DMS153 treated with DMSO at 0.1 percent for 48 hours (cell line): ENCODE results near the gene HACE1.
A peak's percentile ranks its signal among the peaks of the same experiment; 100 is the strongest.

Experiments used
- DNase-seq: peaks from one replicate; lab custom pipeline; 2025; ENCODE audit not compliant: unreplicated experiment; lab: John Stamatoyannopoulos, UW

The HACE1 gene

DNA sequence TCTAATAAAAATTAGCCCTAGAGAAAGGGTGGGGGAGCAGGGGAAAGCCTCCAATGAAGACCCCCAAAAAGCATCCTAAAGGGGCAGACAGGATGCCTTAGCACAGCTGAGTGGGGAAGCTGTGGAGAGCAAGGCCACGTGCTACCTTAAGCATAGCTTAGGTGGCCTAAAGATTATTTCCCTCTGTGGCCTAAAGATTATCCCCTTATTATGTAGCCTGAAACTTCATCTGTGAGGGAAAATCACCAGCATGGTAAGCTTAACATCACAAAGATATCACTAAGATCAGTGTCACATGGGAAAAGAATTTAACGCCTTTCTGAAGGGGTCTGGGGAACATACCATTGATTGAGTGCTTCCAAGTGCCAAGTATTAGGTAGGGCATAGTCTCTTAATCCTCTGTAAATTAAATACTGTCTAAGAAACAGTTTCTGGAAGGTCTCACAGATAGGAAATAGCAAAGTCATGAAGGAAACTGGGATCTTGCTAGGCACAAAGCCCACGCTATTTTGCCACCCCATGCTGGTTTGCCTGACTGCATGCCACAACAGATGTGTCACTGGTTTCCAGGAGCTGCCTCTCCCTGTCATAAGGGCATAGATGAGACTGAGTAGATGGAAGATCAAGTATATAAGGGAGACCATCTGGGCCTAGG, 170.0 kb downstream of the HACE1 start:
- no peak for DNase-seq

DNA sequence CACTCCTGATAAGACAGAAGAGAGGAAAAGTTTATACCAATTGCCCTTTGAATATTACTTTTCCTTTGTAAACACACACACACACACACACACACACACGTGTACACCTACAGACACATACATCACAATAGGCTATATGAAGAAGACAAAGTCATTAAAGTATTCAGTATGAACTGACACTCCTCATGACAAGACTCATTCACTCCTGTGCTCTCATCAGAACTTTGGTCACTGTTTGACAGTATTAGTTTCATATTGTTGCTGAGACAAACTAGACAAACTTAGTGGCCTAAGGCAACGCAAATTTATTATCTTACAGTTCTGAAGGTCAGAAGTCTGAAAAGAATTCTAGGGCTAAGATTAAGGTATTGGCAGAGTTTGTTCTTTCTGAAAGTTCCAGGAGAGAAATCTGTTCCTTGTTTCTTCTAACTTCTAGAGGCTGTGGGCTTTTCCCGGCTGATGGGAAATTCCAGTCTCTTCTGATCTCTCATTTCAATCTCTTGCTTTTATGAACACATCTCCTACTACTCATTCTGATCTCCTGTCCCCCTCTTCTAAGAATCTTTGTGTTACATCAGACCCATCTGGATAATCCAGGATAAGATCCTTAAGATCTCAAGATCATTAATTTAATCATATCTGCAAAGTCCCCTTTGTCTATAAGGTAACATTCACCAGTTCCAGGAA, 171.3 kb downstream of the HACE1 start:
- no peak for DNase-seq

DNA sequence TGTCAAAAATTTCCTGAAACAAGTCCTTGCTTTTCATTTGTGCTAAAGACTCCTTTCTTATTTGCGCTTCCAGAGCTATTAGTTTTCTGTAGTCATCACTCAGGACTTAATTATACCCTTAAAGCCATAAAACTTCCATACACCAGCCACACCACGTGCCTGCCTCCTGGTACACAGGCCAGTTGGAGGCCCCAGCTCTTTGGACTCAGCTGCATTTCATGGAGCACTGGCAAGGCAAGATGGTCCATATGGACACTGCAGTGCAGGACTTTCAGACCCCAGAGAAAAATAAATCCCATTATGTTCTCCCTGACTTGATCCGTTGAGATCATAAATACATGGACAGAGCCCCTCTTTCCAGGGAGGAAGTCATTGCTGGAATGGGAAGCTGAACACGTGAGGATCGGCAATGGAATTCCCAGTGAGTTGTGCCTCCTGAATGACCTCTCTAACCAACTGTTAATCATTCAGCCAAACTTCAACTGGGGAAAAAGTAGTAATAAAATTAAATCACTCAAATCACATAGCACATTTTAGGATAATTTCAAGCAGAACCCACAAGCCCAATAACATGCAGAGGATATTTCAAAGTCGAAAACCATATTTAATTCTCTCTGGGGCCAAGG, 173.1 kb downstream of the HACE1 start:
- no peak for DNase-seq

DNA sequence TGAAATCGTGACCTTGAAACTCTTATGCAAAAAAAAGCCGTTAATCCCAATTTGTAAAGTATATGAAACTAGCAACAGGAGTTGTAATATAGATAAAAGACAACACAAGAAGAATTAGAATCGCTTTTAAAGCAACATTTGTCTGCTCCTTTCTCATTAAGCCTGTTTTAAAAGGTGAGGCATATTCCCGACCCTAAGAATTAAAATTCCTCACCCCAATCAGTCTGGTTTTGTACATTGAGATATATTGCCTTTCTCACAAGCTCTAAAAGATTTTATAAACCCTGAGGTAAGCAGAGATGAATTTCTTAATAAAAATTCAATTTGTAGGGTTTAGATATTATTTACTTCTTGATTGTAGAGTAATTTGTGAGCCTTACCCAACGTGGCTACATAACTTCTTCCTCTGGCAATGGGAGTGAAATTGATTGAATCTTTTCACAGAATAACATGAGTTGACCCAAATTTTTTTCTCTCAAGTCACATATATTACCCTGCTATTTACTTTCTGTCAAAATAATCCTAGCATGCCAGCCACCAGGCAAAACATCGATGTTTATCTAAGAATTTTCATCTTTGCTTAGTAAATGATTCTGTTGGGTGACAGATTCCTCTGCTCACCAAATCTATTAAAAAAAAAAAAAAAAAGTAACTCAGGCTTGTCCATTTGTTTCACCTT, 173.7 kb downstream of the HACE1 start:
- DNase-seq: no peak

DNA sequence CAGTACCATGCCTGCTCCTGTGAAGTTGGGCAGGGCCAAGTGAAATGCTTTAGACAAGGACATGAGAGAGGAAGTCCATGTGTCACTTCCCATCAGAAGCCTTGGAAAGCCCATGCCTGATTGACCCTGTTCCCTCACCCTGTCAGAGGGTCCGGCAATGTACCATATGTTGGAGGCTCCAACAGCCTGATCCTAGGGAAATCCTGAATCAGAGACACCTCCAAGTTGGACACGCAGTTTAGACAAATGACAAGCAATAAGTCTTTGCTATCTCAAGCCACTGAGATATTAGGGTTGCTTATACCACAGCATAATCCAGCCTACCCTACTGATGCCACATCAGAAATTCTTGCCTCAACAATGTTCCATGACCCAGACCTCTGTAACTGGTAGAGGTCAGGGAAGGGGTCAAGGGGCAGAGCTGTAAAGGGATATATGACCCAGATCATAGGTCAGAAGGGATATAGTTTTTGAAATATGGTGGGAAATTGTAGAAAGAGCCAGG, 174.8 kb downstream of the HACE1 start:
- DNase-seq: no peak

DNA sequence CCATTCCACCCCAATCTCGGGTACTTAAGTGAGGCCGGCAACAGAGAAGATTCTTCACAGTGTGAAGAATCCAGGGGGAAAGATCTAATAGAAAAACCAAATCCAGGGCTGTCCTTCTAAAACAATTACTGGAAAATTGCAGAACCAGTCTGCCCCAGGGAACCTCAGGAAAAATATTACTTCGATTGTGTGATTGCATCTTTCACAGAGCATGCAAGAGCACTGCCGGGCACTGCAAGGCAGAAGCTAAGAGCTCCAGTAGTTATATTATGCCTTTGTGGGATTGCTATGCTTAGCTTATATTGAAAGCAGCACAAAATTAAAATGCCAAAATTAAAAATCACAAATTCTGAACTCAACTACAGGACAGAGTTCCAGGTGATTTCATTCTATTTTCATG, 175.9 kb downstream of the HACE1 start:
- DNase-seq: no peak

DNA sequence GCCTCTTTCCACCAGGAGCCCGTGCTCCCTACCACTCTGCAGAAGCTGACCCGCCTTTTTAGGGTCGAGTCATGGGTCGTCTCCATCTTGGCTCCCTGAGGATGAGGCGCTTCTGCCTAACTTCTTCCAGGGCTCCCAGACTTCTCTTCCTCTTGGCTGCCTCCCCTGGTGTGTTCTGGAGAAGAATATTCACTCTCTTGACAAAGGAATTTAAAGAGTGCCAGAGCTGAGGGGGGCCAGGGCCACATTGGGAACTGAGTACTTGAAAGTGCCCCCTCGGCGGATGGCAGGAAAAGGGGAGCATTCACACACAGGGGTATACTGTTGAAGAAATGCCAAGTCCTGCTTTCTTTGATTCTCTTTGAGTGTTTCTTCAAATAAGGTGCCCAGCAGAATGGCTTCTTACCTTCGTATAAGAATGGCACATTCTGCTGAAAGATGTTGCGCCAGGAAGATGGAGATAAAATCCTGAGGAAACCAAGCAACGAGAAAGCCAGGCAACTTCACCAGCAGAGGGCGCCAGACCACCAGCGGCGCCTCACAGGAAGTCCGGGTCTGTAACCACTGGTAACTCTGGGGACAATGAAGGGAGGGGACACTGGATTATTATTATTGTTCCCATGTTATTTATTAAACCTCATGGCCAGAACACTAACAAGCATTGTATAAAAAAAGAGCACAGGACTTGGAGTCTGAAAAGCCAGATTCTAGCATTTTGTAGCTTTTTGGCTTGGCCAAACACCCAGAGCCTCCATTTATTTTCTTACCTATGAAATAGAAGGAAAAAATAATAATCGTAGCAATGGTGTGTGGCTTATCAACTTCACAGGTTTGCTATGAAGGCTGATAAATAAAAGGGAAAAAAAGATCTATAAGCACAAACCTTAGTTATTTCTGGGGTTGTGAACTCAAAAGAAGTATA, 176.7 kb downstream of the HACE1 start:
- DNase-seq: peak; percentile 9

DNA sequence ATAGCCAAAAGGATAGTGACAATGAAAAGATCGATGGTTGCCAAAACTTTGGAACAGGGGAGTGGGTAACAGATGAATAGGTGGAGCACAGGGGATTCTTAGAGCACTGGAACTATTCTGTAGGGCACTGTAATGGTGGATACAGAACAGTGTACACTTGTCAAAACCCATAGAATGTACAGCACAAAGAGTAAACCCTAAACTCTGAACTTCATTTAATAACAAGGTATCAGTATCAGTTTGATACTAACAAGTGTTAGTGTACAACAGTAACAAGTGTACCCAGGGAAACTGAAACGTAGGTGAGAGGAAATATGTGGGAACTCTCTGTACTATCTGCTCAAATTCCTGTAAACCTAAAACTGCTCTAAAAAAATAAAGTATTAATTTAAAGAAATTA, 179.2 kb downstream of the HACE1 start:
- no peak for DNase-seq

DNA sequence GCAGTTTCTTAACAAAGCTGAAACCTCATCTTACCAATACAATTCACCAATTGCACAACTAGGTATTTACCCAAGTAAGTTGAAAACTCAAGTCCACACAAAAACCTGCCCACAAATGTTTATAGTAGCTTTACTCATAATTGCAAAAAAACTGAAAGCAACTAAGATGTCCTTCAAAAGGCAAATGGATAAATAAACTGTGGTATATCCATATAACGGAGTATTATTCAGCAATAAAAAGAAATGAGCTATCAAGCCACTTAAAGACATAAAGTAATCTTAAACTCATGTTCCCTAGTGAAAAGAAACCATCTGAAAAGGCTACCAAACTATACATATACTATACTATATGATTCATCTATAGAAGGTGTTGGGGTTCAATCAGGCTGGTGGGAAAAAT, 179.7 kb downstream of the HACE1 start:
- no peak for DNase-seq
